Subcutaneous adipose tissue (tissue), 4 donors: ENCODE results near the gene CNNM3. TPM values are rescaled to one million over a fixed set of nuclear protein-coding genes. Genes with fewer than 3 reads are reported as not detected.

Source experiments
- total RNA-seq, 4 donors: library from RNA; depleted of rRNA; stranded (reverse); fragments of >200 nt; gene quantifications; one replicate each; pipeline ENCODE4 v1.1.0, GENCODE V29; 2016
- TF ChIP-seq, protein P1 (sequence below): fragments of 450-650 bp; IDR thresholded peaks from one replicate; pipeline ENCODE4 v1.5.1; 2016; ENCODE audit warnings: low read depth, mild to moderate bottlenecking, control low read depth, antibody characterized with exemption, moderate library complexity

CNNM3 gene
- total RNA-seq, 4 donors from 2014 or later, result 4.4 to 21.1 (median 8.5) TPM

- TF ChIP-seq, protein P1, sequence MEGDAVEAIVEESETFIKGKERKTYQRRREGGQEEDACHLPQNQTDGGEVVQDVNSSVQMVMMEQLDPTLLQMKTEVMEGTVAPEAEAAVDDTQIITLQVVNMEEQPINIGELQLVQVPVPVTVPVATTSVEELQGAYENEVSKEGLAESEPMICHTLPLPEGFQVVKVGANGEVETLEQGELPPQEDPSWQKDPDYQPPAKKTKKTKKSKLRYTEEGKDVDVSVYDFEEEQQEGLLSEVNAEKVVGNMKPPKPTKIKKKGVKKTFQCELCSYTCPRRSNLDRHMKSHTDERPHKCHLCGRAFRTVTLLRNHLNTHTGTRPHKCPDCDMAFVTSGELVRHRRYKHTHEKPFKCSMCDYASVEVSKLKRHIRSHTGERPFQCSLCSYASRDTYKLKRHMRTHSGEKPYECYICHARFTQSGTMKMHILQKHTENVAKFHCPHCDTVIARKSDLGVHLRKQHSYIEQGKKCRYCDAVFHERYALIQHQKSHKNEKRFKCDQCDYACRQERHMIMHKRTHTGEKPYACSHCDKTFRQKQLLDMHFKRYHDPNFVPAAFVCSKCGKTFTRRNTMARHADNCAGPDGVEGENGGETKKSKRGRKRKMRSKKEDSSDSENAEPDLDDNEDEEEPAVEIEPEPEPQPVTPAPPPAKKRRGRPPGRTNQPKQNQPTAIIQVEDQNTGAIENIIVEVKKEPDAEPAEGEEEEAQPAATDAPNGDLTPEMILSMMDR, result no peak
Observed at GRCh38 chr2:96801005-96801785, 14.9 kb upstream of the CNNM3 start.

- TF ChIP-seq, protein P1, result no peak
Observed at GRCh38 chr2:96801786-96802595, 14.1 kb upstream of the CNNM3 start.

GRCh38 chr2:96802721-96803120 is 13.3 kb upstream of the CNNM3 start:
- TF ChIP-seq, protein P1, result no peak

GRCh38 chr2:96804986-96805385 is 11.1 kb upstream of the CNNM3 start:
- TF ChIP-seq, protein P1, result no peak

GRCh38 chr2:96806468-96807126 is 9.5 kb upstream of the CNNM3 start:
- TF ChIP-seq, protein P1, result no peak

DNA sequence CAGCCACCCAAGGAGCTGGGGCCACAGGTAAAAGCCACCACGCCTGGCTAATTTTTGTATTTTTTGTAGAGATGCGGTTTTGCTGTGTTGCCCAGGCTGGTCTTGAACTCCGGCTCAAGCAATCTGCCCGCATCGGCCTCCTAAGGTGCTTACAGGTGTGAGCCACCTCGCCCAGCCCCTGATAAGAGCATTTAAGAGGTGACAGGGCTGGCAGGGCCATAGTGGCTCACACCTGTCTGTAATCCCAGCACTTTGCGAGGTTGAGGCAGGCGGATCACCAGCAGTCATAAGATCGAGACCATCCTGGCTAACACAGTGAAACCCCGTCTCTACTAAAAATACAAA is 9.0 kb upstream of the CNNM3 start:
- TF ChIP-seq, protein P1, result no peak
